ENCODE data around the gene ATP8B4.

DNA sequence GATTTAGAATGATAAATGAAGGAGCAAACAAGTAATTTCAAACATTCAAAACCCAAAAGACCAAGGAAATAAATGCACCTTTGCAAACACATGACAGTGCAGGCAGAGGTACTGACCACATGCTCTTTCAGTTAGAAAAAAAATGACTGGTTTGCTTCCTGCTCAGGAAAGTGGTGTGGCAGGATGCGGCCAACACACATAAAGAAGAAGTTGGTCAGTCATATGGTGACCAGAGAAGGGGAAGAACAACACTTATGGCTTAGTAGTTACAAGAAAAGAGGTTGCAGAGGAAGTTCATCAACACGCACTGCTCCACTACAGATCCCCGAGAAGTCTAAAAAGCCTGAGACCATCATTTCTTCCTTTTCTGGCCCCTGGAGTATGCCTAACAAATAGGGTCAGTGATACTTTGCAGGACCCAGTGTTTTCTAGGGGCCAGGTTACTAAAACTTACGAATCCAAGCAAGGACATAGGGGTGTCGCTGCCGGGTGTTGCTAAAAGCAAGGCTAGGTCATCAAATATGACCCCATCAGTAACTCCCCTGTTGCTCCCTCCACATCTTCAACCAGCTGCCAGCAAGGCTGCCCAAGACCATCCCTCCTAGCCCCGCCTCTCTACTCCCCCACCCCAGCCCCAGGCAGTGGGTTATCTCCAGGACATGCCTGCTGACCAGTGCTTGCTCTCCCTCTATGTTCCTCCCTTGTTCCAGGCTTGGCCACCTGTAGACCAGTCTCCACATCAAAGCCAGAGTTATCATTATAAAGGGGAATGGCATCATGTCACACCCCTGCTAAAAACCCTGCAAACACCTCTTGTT lies 11.2 kb downstream of the ATP8B4 start:
- TF ChIP-seq, protein P1, sequence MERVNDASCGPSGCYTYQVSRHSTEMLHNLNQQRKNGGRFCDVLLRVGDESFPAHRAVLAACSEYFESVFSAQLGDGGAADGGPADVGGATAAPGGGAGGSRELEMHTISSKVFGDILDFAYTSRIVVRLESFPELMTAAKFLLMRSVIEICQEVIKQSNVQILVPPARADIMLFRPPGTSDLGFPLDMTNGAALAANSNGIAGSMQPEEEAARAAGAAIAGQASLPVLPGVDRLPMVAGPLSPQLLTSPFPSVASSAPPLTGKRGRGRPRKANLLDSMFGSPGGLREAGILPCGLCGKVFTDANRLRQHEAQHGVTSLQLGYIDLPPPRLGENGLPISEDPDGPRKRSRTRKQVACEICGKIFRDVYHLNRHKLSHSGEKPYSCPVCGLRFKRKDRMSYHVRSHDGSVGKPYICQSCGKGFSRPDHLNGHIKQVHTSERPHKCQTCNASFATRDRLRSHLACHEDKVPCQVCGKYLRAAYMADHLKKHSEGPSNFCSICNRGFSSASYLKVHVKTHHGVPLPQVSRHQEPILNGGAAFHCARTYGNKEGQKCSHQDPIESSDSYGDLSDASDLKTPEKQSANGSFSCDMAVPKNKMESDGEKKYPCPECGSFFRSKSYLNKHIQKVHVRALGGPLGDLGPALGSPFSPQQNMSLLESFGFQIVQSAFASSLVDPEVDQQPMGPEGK (CRISPR knock-in tag; IDR thresholded peaks at IDR 0.05; ENCODE audit: borderline replicate concordance) = no peak
- no peak for TF ChIP-seq OSR1 (CRISPR knock-in tag; IDR thresholded peaks at IDR 0.05)
- no peak for TF ChIP-seq ZC3H10 (CRISPR knock-in tag; IDR thresholded peaks at IDR 0.05)
- TF ChIP-seq ZNF8 (CRISPR knock-in tag; IDR thresholded peaks at IDR 0.05) = no peak
- no peak for TF ChIP-seq ZNF565 (CRISPR knock-in tag; conservative IDR thresholded peaks at IDR 0.05; ENCODE audit: low read depth)
- TF ChIP-seq, protein P2, sequence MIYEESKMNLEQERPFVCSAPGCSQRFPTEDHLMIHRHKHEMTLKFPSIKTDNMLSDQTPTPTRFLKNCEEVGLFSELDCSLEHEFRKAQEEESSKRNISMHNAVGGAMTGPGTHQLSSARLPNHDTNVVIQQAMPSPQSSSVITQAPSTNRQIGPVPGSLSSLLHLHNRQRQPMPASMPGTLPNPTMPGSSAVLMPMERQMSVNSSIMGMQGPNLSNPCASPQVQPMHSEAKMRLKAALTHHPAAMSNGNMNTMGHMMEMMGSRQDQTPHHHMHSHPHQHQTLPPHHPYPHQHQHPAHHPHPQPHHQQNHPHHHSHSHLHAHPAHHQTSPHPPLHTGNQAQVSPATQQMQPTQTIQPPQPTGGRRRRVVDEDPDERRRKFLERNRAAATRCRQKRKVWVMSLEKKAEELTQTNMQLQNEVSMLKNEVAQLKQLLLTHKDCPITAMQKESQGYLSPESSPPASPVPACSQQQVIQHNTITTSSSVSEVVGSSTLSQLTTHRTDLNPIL (CRISPR knock-in tag; IDR thresholded peaks at IDR 0.05; ENCODE audit: low read depth) = no peak
- no peak for TF ChIP-seq ARNTL (CRISPR knock-in tag; IDR thresholded peaks at IDR 0.05; ENCODE audit: borderline replicate concordance, low read depth)
- TF ChIP-seq TCF4 (CRISPR knock-in tag; IDR thresholded peaks at IDR 0.05; ENCODE audit: borderline replicate concordance) = no peak
- TF ChIP-seq CSDC2 (CRISPR knock-in tag; IDR thresholded peaks at IDR 0.05) = no peak
- no peak for TF ChIP-seq ZFP30 (CRISPR knock-in tag; IDR thresholded peaks at IDR 0.05)
- no peak for TF ChIP-seq BACH2 (CRISPR knock-in tag; IDR thresholded peaks at IDR 0.05; ENCODE audit: borderline replicate concordance)
